ENCODE data around the gene MEF2D.

DNA sequence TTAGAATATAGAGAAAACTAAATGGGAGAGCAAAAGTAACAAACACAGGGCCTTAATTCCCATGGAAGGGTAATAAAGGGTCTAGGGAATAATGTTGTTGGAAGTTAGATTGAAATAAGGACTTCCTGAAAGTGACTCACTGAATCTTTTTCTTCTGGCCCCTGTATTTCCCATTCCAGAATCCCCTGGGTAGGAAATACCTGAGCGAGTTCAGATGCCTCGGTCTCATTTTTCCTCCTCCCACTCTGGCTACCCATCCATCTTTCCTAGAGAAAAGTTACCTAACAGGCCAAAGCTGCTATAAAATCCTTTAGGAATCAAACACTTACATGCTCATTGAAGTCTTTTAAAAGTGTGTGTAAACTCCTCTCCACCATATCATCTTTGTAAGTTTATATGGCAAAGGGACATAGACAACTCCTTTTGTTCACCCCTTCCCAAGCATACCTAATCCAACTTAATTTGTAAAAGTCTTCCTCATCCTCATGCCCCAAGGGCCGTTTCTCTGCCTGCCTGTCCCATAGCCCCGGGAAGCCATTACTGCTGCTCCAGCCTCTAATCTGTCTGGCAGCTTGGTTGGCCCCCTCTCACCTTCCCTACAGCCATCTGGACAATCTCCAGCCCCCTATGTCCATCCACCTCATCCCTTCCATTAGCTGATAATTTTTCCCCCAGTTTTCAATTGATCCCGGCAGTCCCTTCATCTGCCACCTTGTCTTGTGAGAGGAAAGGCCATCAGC, 3.3 kb upstream of the MEF2D start:
- TF ChIP-seq, protein P1, sequence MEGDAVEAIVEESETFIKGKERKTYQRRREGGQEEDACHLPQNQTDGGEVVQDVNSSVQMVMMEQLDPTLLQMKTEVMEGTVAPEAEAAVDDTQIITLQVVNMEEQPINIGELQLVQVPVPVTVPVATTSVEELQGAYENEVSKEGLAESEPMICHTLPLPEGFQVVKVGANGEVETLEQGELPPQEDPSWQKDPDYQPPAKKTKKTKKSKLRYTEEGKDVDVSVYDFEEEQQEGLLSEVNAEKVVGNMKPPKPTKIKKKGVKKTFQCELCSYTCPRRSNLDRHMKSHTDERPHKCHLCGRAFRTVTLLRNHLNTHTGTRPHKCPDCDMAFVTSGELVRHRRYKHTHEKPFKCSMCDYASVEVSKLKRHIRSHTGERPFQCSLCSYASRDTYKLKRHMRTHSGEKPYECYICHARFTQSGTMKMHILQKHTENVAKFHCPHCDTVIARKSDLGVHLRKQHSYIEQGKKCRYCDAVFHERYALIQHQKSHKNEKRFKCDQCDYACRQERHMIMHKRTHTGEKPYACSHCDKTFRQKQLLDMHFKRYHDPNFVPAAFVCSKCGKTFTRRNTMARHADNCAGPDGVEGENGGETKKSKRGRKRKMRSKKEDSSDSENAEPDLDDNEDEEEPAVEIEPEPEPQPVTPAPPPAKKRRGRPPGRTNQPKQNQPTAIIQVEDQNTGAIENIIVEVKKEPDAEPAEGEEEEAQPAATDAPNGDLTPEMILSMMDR (conservative IDR thresholded peaks at IDR 0.05; ENCODE audit: low read depth, low read length), result no peak
- TF ChIP-seq EZH2 (IDR thresholded peaks at IDR 0.05; ENCODE audit: low read length, unreplicated experiment), result no peak
